Liver (tissue), 9 donors: ENCODE results near the gene SWI5. TPM values are rescaled to one million over a fixed set of nuclear protein-coding genes. Genes with fewer than 3 reads are reported as not detected.

Experiments
- DNase-seq: peaks from one replicate; pipeline ENCODE4 v3.0.0-alpha.2; 2017; ENCODE audit warnings: low spot score
- H3K27ac ChIP-seq, 2 donors: one replicate each; pipeline ENCODE4 v1.7.0; 2013; ENCODE audit warnings: inconsistent platforms in 2 of 2, low read length in 2 of 2, control low read depth in 1 of 2, low read depth in 1 of 2, mild to moderate bottlenecking in 1 of 2
- H3K27me3 ChIP-seq, 4 donors: one replicate each; pipeline versions ENCODE4 v1.6.1 to v1.7.0; 2013; ENCODE audit warnings: low read length in 3 of 4, inconsistent platforms in 1 of 4, mild to moderate bottlenecking in 1 of 4, moderate library complexity in 1 of 4; ENCODE audit not compliant: control insufficient read depth in 4 of 4, insufficient read depth in 4 of 4
- H3K36me3 ChIP-seq, 4 donors: one replicate each; pipeline versions ENCODE4 v1.6.1 to v1.7.0; 2013; ENCODE audit warnings: low read length in 3 of 4, mild to moderate bottlenecking in 3 of 4, low read depth in 1 of 4, moderate library complexity in 1 of 4; ENCODE audit not compliant: control insufficient read depth in 4 of 4, insufficient read depth in 3 of 4
- H3K4me1 ChIP-seq, 4 donors: one replicate each; pipeline versions ENCODE4 v1.6.1 to v1.7.0; 2013; ENCODE audit warnings: low read length in 3 of 4, mild to moderate bottlenecking in 3 of 4, moderate library complexity in 1 of 4; ENCODE audit not compliant: control insufficient read depth in 4 of 4, insufficient read depth in 4 of 4
- H3K4me3 ChIP-seq, 3 donors: one replicate each; pipeline versions ENCODE4 v1.6.1 to v1.7.0; 2013; ENCODE audit warnings: low read length in 3 of 3, control low read depth in 1 of 3, low read depth in 1 of 3, mild to moderate bottlenecking in 1 of 3
- H3K9ac ChIP-seq, 2 donors: one replicate each; pipeline ENCODE4 v1.7.0; 2013; ENCODE audit warnings: low read length in 2 of 2, mild to moderate bottlenecking in 2 of 2, moderate library complexity in 2 of 2, control low read depth in 1 of 2, low read depth in 1 of 2
- H3K9me3 ChIP-seq, 4 donors: one replicate each; pipeline versions ENCODE4 v1.6.1 to v1.7.0; 2013; ENCODE audit warnings: low read length in 3 of 4; ENCODE audit not compliant: control insufficient read depth in 4 of 4
- CTCF ChIP-seq: fragments of 150-350 bp; IDR thresholded peaks from 2 replicates; pipeline ENCODE4 v1.5.1; 2017; ENCODE audit warnings: improper control_type of control experiment, low read depth, low read length; ENCODE audit not compliant: missing input control
- EGR1 ChIP-seq, 2 donors: IDR thresholded peaks; 2 replicates each; pipeline ENCODE4 v1.6.1; 2016 to 2018; ENCODE audit warnings: antibody characterized with exemption in 2 of 2, low read depth in 2 of 2
- FOXA1 ChIP-seq: IDR thresholded peaks from 2 replicates; pipeline ENCODE4 v1.6.1; 2016; ENCODE audit warnings: antibody characterized with exemption
- FOXA2 ChIP-seq: IDR thresholded peaks from 2 replicates; pipeline ENCODE4 v1.6.1; 2016; ENCODE audit warnings: antibody characterized with exemption
- GABPA ChIP-seq, 2 donors: IDR thresholded peaks in 1 of 2; conservative IDR thresholded peaks in 1 of 2; 2 replicates each; pipeline ENCODE4 v1.6.1; 2016; ENCODE audit warnings: antibody characterized with exemption in 2 of 2, mild to moderate bottlenecking in 1 of 2, moderate library complexity in 1 of 2
- HNF4A ChIP-seq, 2 donors: conservative IDR thresholded peaks; 2 replicates each; pipeline ENCODE4 v1.6.1; 2016; ENCODE audit warnings: antibody characterized with exemption in 2 of 2, mild to moderate bottlenecking in 2 of 2
- HNF4G ChIP-seq: IDR thresholded peaks from 2 replicates; pipeline ENCODE4 v1.6.1; 2016; ENCODE audit warnings: antibody characterized with exemption
- JUND ChIP-seq, 2 donors: IDR thresholded peaks; 2 replicates each; pipeline ENCODE4 v1.6.1; 2016; ENCODE audit warnings: antibody characterized with exemption in 2 of 2
- NR2F2 ChIP-seq: IDR thresholded peaks from 2 replicates; pipeline ENCODE4 v1.6.1; 2016; ENCODE audit warnings: antibody characterized with exemption
- RAD21 ChIP-seq, 2 donors: IDR thresholded peaks; 2 replicates each; pipeline ENCODE4 v1.6.1; 2016; ENCODE audit warnings: antibody characterized with exemption in 2 of 2, mild to moderate bottlenecking in 2 of 2
- REST ChIP-seq: IDR thresholded peaks from 2 replicates; pipeline ENCODE4 v1.6.1; 2016; ENCODE audit warnings: antibody characterized with exemption, mild to moderate bottlenecking
- RXRA ChIP-seq, 2 donors: IDR thresholded peaks; 2 replicates each; pipeline ENCODE4 v1.6.1; 2017 to 2018; ENCODE audit warnings: antibody characterized with exemption in 2 of 2, mild to moderate bottlenecking in 1 of 2
- SP1 ChIP-seq: IDR thresholded peaks from 2 replicates; pipeline ENCODE4 v1.6.1; 2018; ENCODE audit warnings: antibody characterized with exemption, mild to moderate bottlenecking
- TAF1 ChIP-seq: conservative IDR thresholded peaks from 2 replicates; pipeline ENCODE4 v1.6.1; 2016; ENCODE audit warnings: antibody characterized with exemption, mild to moderate bottlenecking
- YY1 ChIP-seq: IDR thresholded peaks from 2 replicates; pipeline ENCODE4 v1.6.1; 2016; ENCODE audit warnings: antibody characterized with exemption, mild to moderate bottlenecking
- WGBS: extraction: QIAGEN DNeasy Blood & Tissue Kit; methylation state at CpG from one replicate; pipeline ENCODE4 v1.1.7; 2013; 5-methylcytosine and 5-hydroxymethylcytosine counted together
- polyA plus RNA-seq, 2 donors: library from polyadenylated mRNA; stranded (reverse) in 1 of 2; unstranded in 1 of 2; fragments of 200-250 nt in 1 of 2; fragments of >200 nt in 1 of 2; fragmentation: Nextera tagmentation in 1 of 2; extraction: Ambion mirVana in 1 of 2; gene quantifications; one replicate each; pipeline versions ENCODE4 v1.2.1 to v1.2.3, GENCODE V29; 2013 to 2015
- total RNA-seq, 2 donors: library from RNA; depleted of rRNA; stranded (reverse); fragments of >200 nt; gene quantifications; one replicate each; pipeline ENCODE4 v1.2.3, GENCODE V29; 2014
- TF ChIP-seq, protein P1 (sequence below): IDR thresholded peaks from 2 replicates; pipeline ENCODE4 v1.6.1; 2016; ENCODE audit warnings: antibody characterized with exemption
- TF ChIP-seq, protein P2 (sequence below): IDR thresholded peaks from 2 replicates; pipeline ENCODE4 v1.6.1; 2016; ENCODE audit warnings: antibody characterized with exemption
- TF ChIP-seq, protein P3 (sequence below): IDR thresholded peaks from 2 replicates; pipeline ENCODE4 v1.6.1; 2016; ENCODE audit warnings: antibody characterized with exemption
- donor health status: healthy.
- donor health status: healthy.
- donor health status: healthy.
- donor health status: healthy.
- donor health status: healthy.

Gene SWI5
- total and polyA plus RNA-seq, 4 donors = 10.7 to 34.0 (median 16.2) TPM

GRCh38 chr9:128246471-128246870 is 29.6 kb upstream of the SWI5 start:
- Histone ChIP-seq H3K9me3 (no peaks in the 10 kb centered on the region), H3K4me3 (no peak overlapping the region), H3K36me3 (no peaks in the 10 kb centered on the region), H3K27ac (no peak overlapping the region), H3K9ac (no peak overlapping the region), H3K27me3 (no peaks in the 10 kb centered on the region), H3K4me1 (peaks cover 0 to 7% (median 3%) of the 10 kb centered on the region in 4 donors)
- TF ChIP-seq JUND (IDR thresholded peaks at IDR 0.05) (no peak), FOXA2 (no peak), NR2F2 (no peak), HNF4G (no peak), RXRA (IDR thresholded peaks at IDR 0.05) (no peak), SP1 (no peak), RAD21 (IDR thresholded peaks at IDR 0.05) (no peak), TAF1 (no peak), GABPA (IDR thresholded peaks at IDR 0.05 in 1 of 2, conservative IDR thresholded peaks at IDR 0.05 in 1 of 2) (no peak), REST (no peak), YY1 (no peak), EGR1 (IDR thresholded peaks at IDR 0.05; ENCODE audit: low read depth in 2 of 2) (no peak), HNF4A (conservative IDR thresholded peaks at IDR 0.05) (no peak), FOXA1 (no peak), CTCF (no peak)
- TF ChIP-seq, protein P1, sequence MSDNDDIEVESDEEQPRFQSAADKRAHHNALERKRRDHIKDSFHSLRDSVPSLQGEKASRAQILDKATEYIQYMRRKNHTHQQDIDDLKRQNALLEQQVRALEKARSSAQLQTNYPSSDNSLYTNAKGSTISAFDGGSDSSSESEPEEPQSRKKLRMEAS = no peak
- TF ChIP-seq, protein P2, sequence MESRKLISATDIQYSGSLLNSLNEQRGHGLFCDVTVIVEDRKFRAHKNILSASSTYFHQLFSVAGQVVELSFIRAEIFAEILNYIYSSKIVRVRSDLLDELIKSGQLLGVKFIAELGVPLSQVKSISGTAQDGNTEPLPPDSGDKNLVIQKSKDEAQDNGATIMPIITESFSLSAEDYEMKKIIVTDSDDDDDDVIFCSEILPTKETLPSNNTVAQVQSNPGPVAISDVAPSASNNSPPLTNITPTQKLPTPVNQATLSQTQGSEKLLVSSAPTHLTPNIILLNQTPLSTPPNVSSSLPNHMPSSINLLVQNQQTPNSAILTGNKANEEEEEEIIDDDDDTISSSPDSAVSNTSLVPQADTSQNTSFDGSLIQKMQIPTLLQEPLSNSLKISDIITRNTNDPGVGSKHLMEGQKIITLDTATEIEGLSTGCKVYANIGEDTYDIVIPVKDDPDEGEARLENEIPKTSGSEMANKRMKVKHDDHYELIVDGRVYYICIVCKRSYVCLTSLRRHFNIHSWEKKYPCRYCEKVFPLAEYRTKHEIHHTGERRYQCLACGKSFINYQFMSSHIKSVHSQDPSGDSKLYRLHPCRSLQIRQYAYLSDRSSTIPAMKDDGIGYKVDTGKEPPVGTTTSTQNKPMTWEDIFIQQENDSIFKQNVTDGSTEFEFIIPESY = no peak
- TF ChIP-seq, protein P3, sequence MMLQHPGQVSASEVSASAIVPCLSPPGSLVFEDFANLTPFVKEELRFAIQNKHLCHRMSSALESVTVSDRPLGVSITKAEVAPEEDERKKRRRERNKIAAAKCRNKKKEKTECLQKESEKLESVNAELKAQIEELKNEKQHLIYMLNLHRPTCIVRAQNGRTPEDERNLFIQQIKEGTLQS = no peak
- WGBS = 78% methylated on average over 2 of the region's 2 CpGs
- DNase-seq = no peak
